Astrocyte (in vitro differentiated cells and primary cell): Measurements from ENCODE around the gene ANGPTL1. TPM values are rescaled to one million over a fixed set of nuclear protein-coding genes. Genes with fewer than 3 reads are reported as not detected.

Experiments
- DNase-seq: peaks from one replicate; pipeline ENCODE4 v3.0.0-alpha.2; 2010; ENCODE audit warnings: low read depth
- FAIRE-seq: peaks from 2 replicates; lab custom pipeline; 2011; peaks lifted over from hg19 to GRCh38; lab: Jason Lieb, UNC
- H2AFZ ChIP-seq: 2 replicates; pipeline ENCODE4 v1.6.0; 2012; ENCODE audit warnings: low read depth, low read length, inconsistent platforms
- H3K27ac ChIP-seq: 2 replicates; pipeline ENCODE4 v1.5.1; 2011; ENCODE audit warnings: low read depth, low read length, inconsistent platforms
- H3K27me3 ChIP-seq: 2 replicates; pipeline ENCODE4 v1.6.0; 2011; ENCODE audit warnings: low read length, inconsistent platforms; ENCODE audit not compliant: insufficient read depth
- H3K36me3 ChIP-seq: 2 replicates; pipeline ENCODE4 v1.5.1; 2011; ENCODE audit warnings: low read length, inconsistent platforms; ENCODE audit not compliant: insufficient read depth
- H3K4me1 ChIP-seq: 2 replicates; pipeline ENCODE4 v1.5.1; 2011; ENCODE audit warnings: low read length, inconsistent platforms; ENCODE audit not compliant: insufficient read depth
- H3K4me2 ChIP-seq: 2 replicates; pipeline ENCODE4 v1.6.0; 2012; ENCODE audit warnings: low read length, inconsistent platforms
- H3K4me3 ChIP-seq: 2 replicates; pipeline ENCODE4 v1.5.1; 2011; ENCODE audit warnings: low read depth, mild to moderate bottlenecking, low read length, inconsistent platforms; ENCODE audit not compliant: insufficient read depth
- H3K79me2 ChIP-seq: 2 replicates; pipeline ENCODE4 v1.6.0; 2012; ENCODE audit warnings: mild to moderate bottlenecking, low read length, inconsistent platforms; ENCODE audit not compliant: insufficient read depth
- H3K9ac ChIP-seq: 2 replicates; pipeline ENCODE4 v1.6.0; 2012; ENCODE audit warnings: mild to moderate bottlenecking, low read length, inconsistent platforms
- H3K9me3 ChIP-seq: 2 replicates; pipeline ENCODE4 v1.5.1; 2012; ENCODE audit warnings: low read depth, mild to moderate bottlenecking, low read length, inconsistent platforms; ENCODE audit not compliant: insufficient read depth
- H4K20me1 ChIP-seq: 2 replicates; pipeline ENCODE4 v1.6.0; 2012; ENCODE audit warnings: low read length, inconsistent platforms; ENCODE audit not compliant: insufficient read depth
- H3K27ac Mint-ChIP-seq: one replicate; pipeline ENCODE4 v1.8.0; 2021; ENCODE audit warnings: mild to moderate bottlenecking, mixed read lengths; ENCODE audit not compliant: unreplicated experiment
- H3K27me3 Mint-ChIP-seq: one replicate; pipeline ENCODE4 v1.8.0; 2021; ENCODE audit warnings: low read depth, mixed read lengths; ENCODE audit not compliant: unreplicated experiment
- H3K36me3 Mint-ChIP-seq: one replicate; pipeline ENCODE4 v1.8.0; 2021; ENCODE audit warnings: low read depth, mixed read lengths; ENCODE audit not compliant: unreplicated experiment
- H3K4me1 Mint-ChIP-seq: one replicate; pipeline ENCODE4 v1.8.0; 2021; ENCODE audit warnings: low read depth, mixed read lengths; ENCODE audit not compliant: unreplicated experiment
- H3K4me3 Mint-ChIP-seq: one replicate; pipeline ENCODE4 v1.8.0; 2021; ENCODE audit warnings: mild to moderate bottlenecking, moderate library complexity, mixed read lengths; ENCODE audit not compliant: unreplicated experiment
- H3K9me3 Mint-ChIP-seq: one replicate; pipeline ENCODE4 v1.8.0; 2021; ENCODE audit warnings: mild to moderate bottlenecking, mixed read lengths; ENCODE audit not compliant: unreplicated experiment
- CTCF ChIP-seq: IDR thresholded peaks from 2 replicates; pipeline ENCODE4 v1.5.1; 2011; ENCODE audit warnings: low read depth, mild to moderate bottlenecking, inconsistent platforms, low read length, moderate library complexity; ENCODE audit not compliant: insufficient read depth
- EZH2 ChIP-seq: IDR thresholded peaks from 2 replicates; pipeline ENCODE4 v1.6.1; 2012; ENCODE audit warnings: mild to moderate bottlenecking, low read length, inconsistent platforms; ENCODE audit not compliant: insufficient read depth
- total RNA-seq: library from RNA; stranded (reverse); gene quantifications from 2 replicates; pipeline ENCODE4 v1.2.1, GENCODE V29; 2021

Gene ANGPTL1
- total RNA-seq, 1 donor from 2014 or later = 4.1 TPM

- Histone ChIP-seq H3K27ac (no peak overlapping the region), H3K27me3 (no peaks in the 10 kb centered on the region), H3K79me2 (no peaks in the 10 kb centered on the region), H3K4me2 (no peak overlapping the region), H3K4me3 (no peak overlapping the region), H3K9ac (no peak overlapping the region), H2AFZ (no peak overlapping the region), H3K36me3 (no peaks in the 10 kb centered on the region), H4K20me1 (no peaks in the 10 kb centered on the region), H3K4me1 (no peaks in the 10 kb centered on the region), H3K9me3 (no peaks in the 10 kb centered on the region)
- Mint-ChIP-seq H3K4me3 (no peak overlapping the region), H3K36me3 (peaks cover 15% of the 10 kb centered on the region), H3K27me3 (no peaks in the 10 kb centered on the region), H3K27ac (no peak overlapping the region), H3K4me1 (no peaks in the 10 kb centered on the region), H3K9me3 (peaks cover 5% of the 10 kb centered on the region)
- no peak for TF ChIP-seq EZH2
- no peak for TF ChIP-seq CTCF
- DNase-seq (no peak), FAIRE-seq (no peak)
Observed at GRCh38 chr1:178901482-178902125, 30.7 kb upstream of the ANGPTL1 start.

GRCh38 chr1:178899402-178899801 is 28.5 kb upstream of the ANGPTL1 start:
- Histone ChIP-seq H4K20me1 (no peaks in the 10 kb centered on the region), H3K4me1 (no peaks in the 10 kb centered on the region), H3K36me3 (peaks cover 4% of the 10 kb centered on the region), H3K27ac (no peak overlapping the region), H3K4me3 (no peak overlapping the region), H2AFZ (no peak overlapping the region), H3K4me2 (no peak overlapping the region), H3K9me3 (no peaks in the 10 kb centered on the region), H3K9ac (no peak overlapping the region), H3K27me3 (no peaks in the 10 kb centered on the region), H3K79me2 (no peaks in the 10 kb centered on the region)
- DNase-seq (no peak), FAIRE-seq (no peak)
- Mint-ChIP-seq H3K27me3 (no peaks in the 10 kb centered on the region), H3K36me3 (peaks cover 21% of the 10 kb centered on the region), H3K4me3 (no peak overlapping the region), H3K9me3 (peaks cover 8% of the 10 kb centered on the region), H3K27ac (no peak overlapping the region), H3K4me1 (no peaks in the 10 kb centered on the region)
- TF ChIP-seq EZH2 (no peak), CTCF (no peak)

- Histone ChIP-seq H3K9ac (no peak overlapping the region), H4K20me1 (no peaks in the 10 kb centered on the region), H3K27me3 (no peaks in the 10 kb centered on the region), H3K36me3 (peaks cover 8% of the 10 kb centered on the region), H3K4me1 (no peaks in the 10 kb centered on the region), H3K27ac (no peak overlapping the region), H2AFZ (no peak overlapping the region), H3K4me3 (no peak overlapping the region), H3K4me2 (no peak overlapping the region), H3K9me3 (no peaks in the 10 kb centered on the region), H3K79me2 (no peaks in the 10 kb centered on the region)
- Mint-ChIP-seq H3K36me3 (peaks cover 21% of the 10 kb centered on the region), H3K4me3 (no peak overlapping the region), H3K4me1 (no peaks in the 10 kb centered on the region), H3K27ac (no peak overlapping the region), H3K9me3 (peaks cover 8% of the 10 kb centered on the region), H3K27me3 (no peaks in the 10 kb centered on the region)
- FAIRE-seq (no peak), DNase-seq (no peak)
- TF ChIP-seq EZH2 = no peak
- no peak for TF ChIP-seq CTCF
Observed at GRCh38 chr1:178898401-178898800, 27.5 kb upstream of the ANGPTL1 start.
